HepG2 (cell line): ENCODE results near the gene HSPA1A. TPM values are rescaled to one million over a fixed set of nuclear protein-coding genes. Genes with fewer than 3 reads are reported as not detected.

Source experiments
- DBP ChIP-seq: sonication (generic); formaldehyde crosslinking; IDR thresholded peaks from 2 replicates; pipeline ENCODE4 v1.4.0; 2020; ENCODE audit warnings: missing genetic modification reagents; ENCODE audit errors: not compliant biosample characterization
- FOXK1 ChIP-seq: sonication (generic); formaldehyde crosslinking; IDR thresholded peaks from 2 replicates; pipeline ENCODE4 v1.4.0; 2020; ENCODE audit warnings: low read depth, missing genetic modification reagents, borderline replicate concordance
- IRF1 ChIP-seq: sonication (generic); formaldehyde crosslinking; IDR thresholded peaks from 2 replicates; pipeline ENCODE4 v1.4.0; 2020; ENCODE audit warnings: low read depth, mild to moderate bottlenecking, missing genetic modification reagents
- SOX6 ChIP-seq, 2 experiments: fragments of 450-650 bp in 1 of 2; sonication (generic) in 1 of 2; formaldehyde crosslinking in 1 of 2; IDR thresholded peaks; 2 replicates each; pipeline versions ENCODE4 v1.4.0 to v1.6.1; 2017 to 2020; ENCODE audit warnings: antibody characterized with exemption in 1 of 2, mild to moderate bottlenecking in 1 of 2, missing genetic modification reagents in 1 of 2
- TSC22D2 ChIP-seq: sonication (generic); formaldehyde crosslinking; IDR thresholded peaks from 2 replicates; pipeline ENCODE4 v1.5.1; 2020; ENCODE audit warnings: missing genetic modification reagents, mild to moderate bottlenecking, borderline replicate concordance
- ZFY ChIP-seq: sonication (generic); formaldehyde crosslinking; IDR thresholded peaks from 2 replicates; pipeline ENCODE4 v1.4.0; 2020; ENCODE audit warnings: missing genetic modification reagents
- ZHX2 ChIP-seq, 2 experiments: sonication (generic) in 1 of 2; formaldehyde crosslinking in 1 of 2; IDR thresholded peaks; 2 replicates each; pipeline versions ENCODE4 v1.6.1 to v1.9.0; 2014 to 2022; ENCODE audit warnings: antibody characterized with exemption in 1 of 2, borderline replicate concordance in 1 of 2, inconsistent platforms in 1 of 2, low read depth in 1 of 2, missing genetic modification reagents in 1 of 2
- ZNF343 ChIP-seq: sonication (generic); formaldehyde crosslinking; IDR thresholded peaks from 2 replicates; pipeline ENCODE4 v1.4.0; 2020; ENCODE audit warnings: mild to moderate bottlenecking, missing genetic modification reagents
- ZNF513 ChIP-seq: sonication (generic); formaldehyde crosslinking; conservative IDR thresholded peaks from 2 replicates; pipeline ENCODE4 v1.5.0; 2020; ENCODE audit warnings: missing genetic modification reagents
- ZNF749 ChIP-seq: sonication (generic); formaldehyde crosslinking; IDR thresholded peaks from 2 replicates; pipeline ENCODE4 v1.8.0; 2022; ENCODE audit warnings: mild to moderate bottlenecking, missing genetic modification reagents, moderate library complexity, borderline replicate concordance
- polyA plus RNA-seq, 8 experiments: library from polyadenylated mRNA; depleted of rRNA in 3 of 8; stranded (reverse) in 7 of 8; unstranded in 1 of 8; fragments of >200 nt; fragmentation: Illumina TruSeq in 4 of 8; extraction: Trizol in 4 of 8; gene quantifications; 2 replicates each; pipeline versions ENCODE4 v1.2.1 to v1.2.3, GENCODE V29; 2011 to 2016; ENCODE audit warnings: low read depth in 4 of 8, missing spikeins in 1 of 8, mixed read lengths in 1 of 8; ENCODE audit not compliant: insufficient read depth in 1 of 8
- total RNA-seq, 5 experiments: library from RNA; depleted of rRNA; stranded (reverse); fragments of >200 nt; fragmentation: Illumina TruSeq; extraction: Trizol; gene quantifications; 2 replicates each; pipeline ENCODE4 v1.2.3, GENCODE V29; 2016; ENCODE audit warnings: low read depth in 1 of 5
- TF ChIP-seq, protein P1 (sequence below): sonication (generic); formaldehyde crosslinking; IDR thresholded peaks from 2 replicates; pipeline ENCODE4 v1.5.1; 2020; ENCODE audit warnings: missing genetic modification reagents, mild to moderate bottlenecking, borderline replicate concordance
- TF ChIP-seq, protein P2 (sequence below): sonication (generic); formaldehyde crosslinking; IDR thresholded peaks from 2 replicates; pipeline ENCODE4 v1.4.0; 2020; ENCODE audit warnings: missing genetic modification reagents

HSPA1A gene
- total and polyA plus RNA-seq, 2 of the 13 experiments (the other 11 are each of a cell fraction or from before 2014, with no cell fraction given), result 44.5 to 85.0 TPM

DNA sequence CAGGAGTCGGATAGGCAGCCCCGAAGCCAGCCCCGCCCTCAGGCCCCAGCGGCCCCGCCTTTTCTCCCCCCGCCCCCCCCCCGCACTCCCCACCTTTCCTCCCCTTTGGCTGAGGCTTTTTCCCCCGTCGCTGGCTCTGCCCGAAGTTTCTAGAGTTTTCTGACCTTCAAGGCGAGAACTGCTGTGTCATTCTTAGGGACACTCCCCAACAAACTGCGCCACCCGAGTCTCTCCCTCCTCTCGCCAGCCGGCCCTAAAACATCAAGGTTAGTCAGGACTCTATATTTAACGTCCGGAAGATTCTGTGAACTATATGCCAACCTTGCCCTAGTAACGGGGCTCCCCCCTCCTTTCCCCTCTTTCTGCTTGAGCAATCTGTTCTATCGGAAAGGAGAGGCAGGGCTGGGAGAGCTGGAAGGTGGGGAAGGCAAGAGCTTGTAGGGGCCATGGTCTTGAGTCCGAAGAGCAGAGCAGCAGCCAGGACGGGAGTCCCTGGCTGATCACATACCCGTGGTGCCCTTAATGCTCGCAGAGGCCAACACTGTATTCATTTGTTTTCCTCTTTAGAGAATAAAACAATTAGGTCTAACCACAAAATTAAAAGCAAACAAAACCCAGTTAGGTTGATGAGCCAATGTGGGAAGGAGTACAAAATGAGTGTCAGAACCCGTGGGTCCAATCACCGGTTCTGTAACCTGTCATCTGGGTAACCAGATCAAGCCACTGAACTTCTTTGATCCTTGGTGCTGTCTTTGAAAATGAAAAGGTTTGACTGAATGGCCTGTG, 6.9 kb downstream of the HSPA1A start (continued):
- TF ChIP-seq ZHX2 (IDR thresholded peaks at IDR 0.05; ENCODE audit: low read depth) (no peak), ZHX2 (CRISPR knock-in tag; IDR thresholded peaks at IDR 0.05; ENCODE audit: borderline replicate concordance) (no peak), ZFY (CRISPR knock-in tag) (no peak), ZNF513 (CRISPR knock-in tag) (no peak), ZNF343 (CRISPR knock-in tag) (no peak), IRF1 (CRISPR knock-in tag) (no peak), SOX6 (IDR thresholded peaks at IDR 0.05) (no peak), SOX6 (CRISPR knock-in tag; IDR thresholded peaks at IDR 0.05) (peak; percentile 44), TSC22D2 (CRISPR knock-in tag) (no peak), ZNF749 (CRISPR knock-in tag) (no peak), DBP (CRISPR knock-in tag) (no peak), FOXK1 (CRISPR knock-in tag) (peak; percentile 10; the same call in 1 of the 2 replicates)
- TF ChIP-seq, protein P1, sequence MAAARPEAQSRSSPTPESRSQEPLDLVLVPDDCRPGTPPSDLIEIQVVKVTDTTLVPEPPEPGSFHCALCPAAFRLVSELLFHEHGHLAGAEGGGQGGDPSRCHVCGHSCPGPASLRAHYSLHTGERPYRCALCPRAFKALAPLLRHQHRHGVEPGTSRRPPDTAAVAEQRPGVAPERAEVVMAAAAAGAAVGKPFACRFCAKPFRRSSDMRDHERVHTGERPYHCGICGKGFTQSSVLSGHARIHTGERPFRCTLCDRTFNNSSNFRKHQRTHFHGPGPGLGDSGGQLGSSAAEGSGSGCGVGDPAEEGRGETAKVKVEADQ (CRISPR knock-in tag), result no peak
- TF ChIP-seq, protein P2, sequence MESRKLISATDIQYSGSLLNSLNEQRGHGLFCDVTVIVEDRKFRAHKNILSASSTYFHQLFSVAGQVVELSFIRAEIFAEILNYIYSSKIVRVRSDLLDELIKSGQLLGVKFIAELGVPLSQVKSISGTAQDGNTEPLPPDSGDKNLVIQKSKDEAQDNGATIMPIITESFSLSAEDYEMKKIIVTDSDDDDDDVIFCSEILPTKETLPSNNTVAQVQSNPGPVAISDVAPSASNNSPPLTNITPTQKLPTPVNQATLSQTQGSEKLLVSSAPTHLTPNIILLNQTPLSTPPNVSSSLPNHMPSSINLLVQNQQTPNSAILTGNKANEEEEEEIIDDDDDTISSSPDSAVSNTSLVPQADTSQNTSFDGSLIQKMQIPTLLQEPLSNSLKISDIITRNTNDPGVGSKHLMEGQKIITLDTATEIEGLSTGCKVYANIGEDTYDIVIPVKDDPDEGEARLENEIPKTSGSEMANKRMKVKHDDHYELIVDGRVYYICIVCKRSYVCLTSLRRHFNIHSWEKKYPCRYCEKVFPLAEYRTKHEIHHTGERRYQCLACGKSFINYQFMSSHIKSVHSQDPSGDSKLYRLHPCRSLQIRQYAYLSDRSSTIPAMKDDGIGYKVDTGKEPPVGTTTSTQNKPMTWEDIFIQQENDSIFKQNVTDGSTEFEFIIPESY, result no peak
